HG03342 (cell line): ENCODE measurements around the gene DNMT3B.
"Not testable (repeated sequence)": the region's sequence is repeated elsewhere in the genome, so short reads cannot be mapped to it uniquely, and the experiment has no call there.

Source experiments
- ATAC-seq: cut with Tn5 transposase; IDR thresholded peaks from one replicate; pipeline ENCODE4 v1.9.1; 2021; ENCODE audit warnings: mild to moderate bottlenecking, moderate library complexity; ENCODE audit not compliant: unreplicated experiment

DNMT3B gene

DNA sequence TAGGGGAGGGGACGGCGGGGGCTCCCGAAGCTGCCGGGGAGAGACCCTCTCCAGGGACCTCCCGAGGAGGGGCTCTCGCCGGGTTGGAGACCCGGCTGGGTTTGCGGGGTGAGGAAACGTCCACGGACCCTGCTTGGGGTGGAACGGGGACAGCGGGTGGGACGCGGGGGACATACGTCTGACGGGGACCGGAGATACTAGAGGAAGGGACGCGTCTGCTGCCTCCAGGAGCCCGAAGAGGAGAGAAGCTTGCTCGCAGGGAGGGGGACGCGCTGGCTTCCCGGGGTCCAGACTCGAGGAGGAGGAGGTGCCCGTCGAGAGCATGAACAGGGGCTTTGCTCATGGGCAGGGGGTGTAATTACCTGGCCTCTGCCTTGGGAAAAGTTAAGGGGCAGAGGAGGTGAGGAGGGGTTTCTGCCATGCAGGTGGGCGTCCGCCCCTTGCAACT is 593 bp downstream of the DNMT3B start:
- ATAC-seq = peak; percentile 18

GRCh38 chr20:32763202-32764004 is 1.2 kb downstream of the DNMT3B start:
- no peak for ATAC-seq

DNA sequence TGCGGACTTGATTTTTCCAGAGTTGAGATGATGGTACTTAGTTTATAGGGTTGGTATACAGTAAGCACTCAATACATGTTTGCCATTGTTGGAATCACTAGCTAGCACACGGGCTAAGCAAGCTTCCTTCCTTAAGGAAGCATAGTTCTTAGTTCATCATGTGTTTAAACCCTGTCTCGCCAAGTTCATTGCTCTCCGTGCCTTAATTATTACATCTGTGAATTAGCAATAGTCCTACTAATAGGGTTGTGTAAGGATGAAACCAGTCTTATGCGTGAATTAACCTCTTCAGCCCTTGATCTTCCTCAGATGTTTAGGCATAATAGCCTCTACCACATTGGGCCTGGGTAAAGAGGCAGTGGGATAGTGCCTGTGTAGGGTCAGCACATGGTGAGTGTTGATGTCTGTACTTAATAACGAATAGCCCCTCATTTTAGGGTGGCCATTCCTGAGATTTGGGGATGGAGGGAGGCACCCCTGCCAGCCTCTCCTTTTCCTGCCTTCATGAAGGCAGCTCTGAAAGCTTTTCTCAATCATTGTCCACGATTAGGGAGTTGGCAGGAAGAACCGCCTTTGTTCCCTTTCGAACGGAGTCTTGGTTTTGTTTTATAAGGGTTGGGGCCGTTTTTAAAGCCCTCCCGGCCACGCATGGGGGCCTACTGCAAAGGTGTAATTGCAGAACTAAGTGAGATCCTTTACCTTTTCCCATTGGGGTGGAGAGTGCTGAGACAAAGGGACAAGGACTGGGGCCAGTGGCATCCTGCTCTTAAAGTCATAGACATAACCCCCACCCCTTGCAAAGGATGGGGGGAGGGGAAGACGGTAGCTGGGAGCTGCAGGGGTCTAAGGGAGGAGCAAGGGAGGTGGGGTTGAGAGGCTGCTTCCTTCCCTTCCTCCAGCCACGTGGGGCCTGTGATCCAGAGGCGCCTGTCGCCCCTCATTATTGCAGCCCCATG is 2.1 kb downstream of the DNMT3B start:
- ATAC-seq = no peak

GRCh38 chr20:32765230-32765875 is 3.2 kb downstream of the DNMT3B start:
- not testable (repeated sequence) for ATAC-seq

DNA sequence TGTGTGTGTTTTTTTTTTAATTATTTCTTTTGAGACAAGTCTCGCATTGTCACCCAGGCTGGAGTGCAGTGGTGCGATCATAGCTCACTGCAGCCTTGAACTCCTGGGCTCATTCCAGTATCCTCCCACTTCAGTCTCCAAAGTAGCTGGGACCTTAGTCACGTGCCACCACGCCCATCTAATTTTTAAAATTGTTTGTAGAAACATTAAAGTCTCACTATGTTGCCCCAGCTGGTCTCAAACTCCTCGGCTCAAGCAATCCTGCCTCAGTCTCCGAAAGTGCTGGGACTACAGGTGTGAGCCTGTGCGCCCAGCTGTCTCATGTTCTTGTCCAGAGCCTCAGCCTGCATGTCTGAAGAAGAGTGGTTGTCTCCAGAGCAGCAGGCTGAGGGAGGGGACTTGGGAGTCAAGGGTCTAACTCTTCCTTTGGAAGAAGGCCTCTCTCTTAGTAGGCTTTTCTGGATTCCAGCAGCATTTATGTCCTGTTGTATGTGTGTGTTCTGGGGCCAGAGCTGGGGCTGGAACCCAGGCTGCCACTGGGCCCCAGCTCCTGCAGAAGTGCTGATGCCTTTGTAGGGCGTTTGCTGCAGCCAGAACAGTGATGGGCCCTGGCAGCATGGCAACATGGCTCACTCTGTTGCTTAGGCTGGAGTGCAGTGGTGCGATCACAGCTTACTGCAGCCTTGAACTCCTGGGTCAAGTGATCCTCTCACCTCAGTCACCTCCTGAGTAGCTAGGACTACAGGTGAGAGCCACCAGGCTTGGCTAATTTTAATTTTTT is 5.4 kb downstream of the DNMT3B start:
- ATAC-seq = no peak

GRCh38 chr20:32772046-32772445 is 9.9 kb downstream of the DNMT3B start:
- ATAC-seq = no peak

DNA sequence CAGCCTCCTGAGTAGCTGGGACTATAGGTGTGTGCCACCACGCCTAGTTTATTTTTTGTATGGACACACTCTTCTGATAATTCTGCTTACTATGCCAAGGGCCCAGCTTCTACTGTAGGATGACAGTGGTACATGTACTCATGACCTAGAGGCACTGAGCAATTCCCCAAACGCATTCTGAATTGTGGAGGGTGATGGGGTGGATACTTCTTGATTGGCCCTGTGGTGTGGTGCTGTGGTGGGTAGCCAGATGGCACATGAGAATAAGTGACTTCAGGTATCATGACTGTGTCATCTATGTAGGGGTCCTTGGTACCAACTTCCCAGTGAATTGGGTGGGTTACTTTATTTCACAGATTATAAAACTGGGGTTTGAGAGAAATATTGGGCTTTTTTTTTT is 11.0 kb downstream of the DNMT3B start:
- ATAC-seq = no peak

GRCh38 chr20:32773855-32774254 is 11.7 kb downstream of the DNMT3B start:
- no peak for ATAC-seq

DNA sequence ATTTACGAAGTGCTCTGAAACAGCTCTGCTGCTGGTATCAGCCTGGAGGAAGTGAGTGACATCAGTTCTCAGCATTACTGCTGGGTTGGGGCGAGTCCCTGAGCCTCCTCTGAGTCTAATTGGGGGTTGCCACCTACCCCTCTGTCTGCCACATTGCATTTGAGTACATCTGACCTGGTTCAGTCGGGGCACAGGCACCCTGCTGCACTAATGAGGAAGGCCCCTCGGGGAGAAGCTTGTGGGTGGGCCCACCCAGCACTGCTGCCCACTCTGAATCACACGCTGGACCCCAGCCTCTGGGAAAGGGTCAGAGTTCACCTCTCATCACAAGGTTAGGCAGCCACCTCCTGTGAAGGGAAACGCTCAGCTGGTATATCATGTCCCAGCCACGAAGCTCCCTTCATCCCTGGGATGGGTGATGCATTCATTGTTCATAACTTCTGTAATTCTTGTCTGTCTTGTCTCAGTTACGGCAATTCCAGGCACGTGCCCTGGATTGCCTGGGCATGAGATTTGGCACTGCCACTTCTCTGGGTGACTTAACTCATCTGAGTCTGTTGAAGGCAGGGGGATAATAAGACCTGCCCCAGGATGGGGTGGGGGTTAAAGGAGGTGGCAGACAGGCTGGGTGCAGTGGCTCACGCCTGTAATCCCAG is 13.3 kb downstream of the DNMT3B start:
- ATAC-seq = no peak

DNA sequence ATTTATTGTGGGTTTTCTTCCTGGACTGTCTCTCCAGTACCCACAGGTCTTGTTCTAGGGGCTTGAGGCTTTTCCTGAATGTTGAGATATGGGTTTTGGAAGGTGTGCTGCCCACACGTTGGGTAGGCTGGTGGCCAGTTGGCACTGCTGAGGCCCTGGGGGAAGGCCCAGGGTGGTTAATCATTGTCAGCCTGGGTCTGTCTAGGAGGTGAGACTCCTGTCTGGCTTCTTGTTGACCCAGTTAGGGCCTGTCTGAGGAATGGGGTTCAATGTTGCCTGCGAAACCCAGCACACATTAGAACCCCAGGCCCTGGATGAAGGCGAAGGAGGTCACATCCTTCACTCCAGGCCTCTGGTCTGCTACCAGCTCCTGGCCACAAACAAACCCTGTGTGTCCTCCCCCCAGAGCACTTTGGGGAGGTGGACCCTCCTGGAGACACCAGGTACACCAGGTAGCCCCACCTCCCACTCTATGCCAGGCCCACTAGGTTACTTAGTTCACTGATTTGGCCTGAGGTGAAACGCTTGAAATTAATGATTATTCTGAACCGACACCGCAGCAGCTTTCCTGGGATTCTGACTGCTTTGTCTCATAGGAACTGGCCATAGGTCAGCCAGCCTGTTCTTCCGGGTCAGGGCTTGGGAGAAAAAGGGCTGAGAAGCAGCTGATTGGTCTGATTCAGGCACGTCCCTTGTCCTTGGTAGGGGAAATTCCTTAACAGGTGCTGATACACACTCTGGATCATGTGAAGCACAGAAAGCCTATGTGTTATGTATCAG is 15.2 kb downstream of the DNMT3B start:
- ATAC-seq = no peak

DNA sequence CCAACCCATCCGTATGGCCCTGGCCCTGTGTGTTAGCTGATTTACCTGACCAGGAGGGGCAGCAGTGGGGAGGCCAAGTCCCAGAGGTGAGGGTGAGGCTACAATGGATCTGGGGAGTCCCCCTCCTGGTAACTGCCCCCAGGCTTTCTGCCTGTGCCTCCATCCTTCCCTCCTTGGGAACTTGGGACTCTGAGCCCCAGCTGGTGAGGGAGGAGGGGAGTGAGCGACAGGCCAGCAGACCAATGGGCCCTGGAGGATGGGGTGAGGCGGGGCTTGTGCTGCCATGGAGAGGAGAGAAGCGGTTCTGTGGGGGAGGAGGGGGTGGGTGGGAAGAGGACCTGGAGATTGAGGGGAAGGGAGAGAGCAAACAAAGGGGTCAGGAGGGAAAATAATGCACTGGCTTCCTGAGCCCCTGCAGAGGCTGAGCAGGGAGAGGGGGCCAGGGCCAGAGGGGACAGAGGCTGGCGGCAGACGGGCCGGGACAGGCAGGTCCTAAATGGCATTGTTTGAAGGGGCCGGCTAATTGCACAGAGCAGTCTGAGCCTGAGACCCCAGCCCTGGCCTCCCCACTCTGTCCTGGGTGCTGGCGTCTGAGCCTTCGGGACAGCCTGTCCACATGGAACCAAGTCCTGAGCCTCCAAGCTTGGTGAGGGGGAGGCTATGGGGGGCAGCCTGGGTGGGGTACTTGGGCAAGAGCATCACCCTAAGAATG is 17.5 kb downstream of the DNMT3B start:
- ATAC-seq = no peak

- no peak for ATAC-seq
These were observed 18.1 kb downstream of the DNMT3B start for GRCh38 chr20:32780278-32780677.

DNA sequence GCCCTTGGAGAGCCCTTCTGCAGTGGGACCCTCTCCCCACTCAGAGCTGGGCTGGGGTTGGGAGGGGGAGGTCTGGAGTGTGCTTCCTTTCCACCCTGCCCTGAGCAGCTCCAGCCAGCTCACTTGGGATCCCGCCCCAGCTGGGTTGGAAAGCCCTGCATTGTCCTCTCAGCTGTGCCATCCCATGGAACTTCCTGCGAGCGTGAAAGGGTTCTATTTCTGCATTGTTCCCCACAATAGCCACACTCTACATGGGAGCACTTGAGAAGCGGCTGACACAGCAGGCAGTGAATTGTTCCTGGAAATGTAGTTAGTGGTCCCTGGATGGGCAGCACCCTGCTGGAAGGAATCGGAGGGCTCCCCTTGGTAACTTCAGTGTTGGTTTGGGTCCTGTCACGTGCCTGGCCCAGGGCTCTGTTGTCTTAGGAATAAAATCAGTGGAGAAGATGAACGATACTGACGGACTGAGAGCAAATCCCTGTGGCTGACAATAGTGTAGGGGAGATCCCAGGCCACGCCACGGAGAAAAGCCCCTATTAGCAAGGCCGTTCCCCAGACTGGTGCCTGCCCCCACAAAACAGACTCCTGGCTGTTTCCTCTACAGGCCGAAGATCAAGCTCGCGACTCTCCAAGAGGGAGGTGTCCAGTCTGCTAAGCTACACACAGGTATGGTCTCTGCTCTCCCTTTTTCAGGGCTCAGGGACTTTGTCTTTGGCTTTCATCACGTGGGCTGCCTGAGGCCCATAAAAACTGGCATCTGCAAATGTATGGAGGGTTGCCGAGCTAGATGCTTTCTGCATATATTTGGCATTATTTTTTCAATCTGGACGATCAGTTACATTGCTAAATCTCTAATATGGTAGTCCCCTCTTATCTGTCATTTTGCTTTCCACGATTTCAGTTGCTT is 18.8 kb downstream of the DNMT3B start:
- no peak for ATAC-seq

- ATAC-seq = no peak
These were observed 22.3 kb downstream of the DNMT3B start for GRCh38 chr20:32784369-32785080.

DNA sequence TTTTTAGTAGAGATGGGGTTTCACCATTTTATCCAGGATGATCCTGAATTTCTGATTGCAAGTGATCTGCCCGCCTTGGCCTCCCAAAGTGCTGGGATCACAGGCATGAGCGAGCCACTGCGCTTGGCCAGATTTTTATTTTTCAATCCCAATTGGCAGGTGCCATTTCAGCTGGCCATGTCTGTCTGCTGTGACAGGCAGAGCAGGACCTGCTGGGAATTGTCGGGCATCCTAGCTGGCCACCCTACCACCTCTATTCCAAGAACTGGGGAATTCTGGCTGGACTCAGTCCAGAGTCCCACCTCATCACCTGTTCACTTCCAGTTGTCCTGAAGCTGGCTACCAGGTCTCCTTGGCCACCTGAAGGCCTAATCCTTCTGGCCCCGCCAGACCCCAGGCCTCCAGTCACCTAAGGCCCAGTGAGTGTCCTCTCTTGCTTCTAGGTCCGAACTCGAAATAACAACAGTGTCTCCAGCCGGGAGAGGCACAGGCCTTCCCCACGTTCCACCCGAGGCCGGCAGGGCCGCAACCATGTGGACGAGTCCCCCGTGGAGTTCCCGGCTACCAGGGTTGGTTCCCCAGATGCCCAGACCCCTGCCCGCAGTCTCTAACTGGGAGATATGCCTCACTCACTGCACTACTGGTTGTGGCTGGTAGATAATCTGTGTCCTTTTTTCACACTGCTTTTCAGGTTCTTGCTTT is 24.0 kb downstream of the DNMT3B start:
- ATAC-seq = no peak

DNA sequence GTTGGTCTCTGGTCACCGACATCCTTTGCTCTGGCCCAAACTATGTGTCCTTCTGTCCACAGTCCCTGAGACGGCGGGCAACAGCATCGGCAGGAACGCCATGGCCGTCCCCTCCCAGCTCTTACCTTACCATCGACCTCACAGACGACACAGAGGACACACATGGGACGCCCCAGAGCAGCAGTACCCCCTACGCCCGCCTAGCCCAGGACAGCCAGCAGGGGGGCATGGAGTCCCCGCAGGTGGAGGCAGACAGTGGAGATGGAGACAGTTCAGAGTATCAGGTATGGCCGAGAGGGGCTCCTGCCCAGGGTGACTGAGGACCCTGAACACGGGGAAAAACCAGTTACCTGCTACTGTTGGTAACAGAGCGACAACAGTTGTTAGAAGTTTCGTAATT is 25.0 kb downstream of the DNMT3B start:
- ATAC-seq = no peak
